SK-N-SH (cell line): ENCODE measurements around the gene FXYD7. TPM values are rescaled to one million over a fixed set of nuclear protein-coding genes. Genes with fewer than 3 reads are reported as not detected.

Experiments used
- CTCF ChIA-PET: fragments of 300-600, 350-600 bp; formaldehyde crosslinking; extraction: SDS; loops from one replicate; lab custom pipeline; 2021; lab: Yijun Ruan, JAX
- POLR2A ChIA-PET: fragments of 350-600 bp; sonication (Branson Sonifier 250); formaldehyde crosslinking; extraction: SDS; loops from one replicate; lab custom pipeline; 2020; ENCODE audit warnings: antibody characterized with exemption, inconsistent platforms; lab: Yijun Ruan, JAX
- DNase-seq: peaks from one replicate; pipeline ENCODE4 v3.0.0; 2012
- H2AFZ ChIP-seq: fragments of 200-600 bp; sonication (generic); 2 replicates; pipeline ENCODE4 v1.8.1; 2016; ENCODE audit warnings: antibody characterized with exemption, mild to moderate bottlenecking, low read depth
- H3F3A ChIP-seq: fragments of 200-600 bp; sonication (generic); replicated peaks from 2 replicates; pipeline ENCODE3; 2016; ENCODE audit warnings: antibody characterized with exemption, mild to moderate bottlenecking; ENCODE audit not compliant: insufficient read depth
- H3K27ac ChIP-seq, 2 experiments: fragments of 200-500 bp in 1 of 2; fragments of 200-600 bp in 1 of 2; sonication (Bioruptor generic) in 1 of 2; sonication (generic), shearing (Covaris generic) in 1 of 2; 2 replicates each; pipeline versions ENCODE4 v1.5.1 to v1.6.1; 2014 to 2016; ENCODE audit warnings: low read depth in 2 of 2, inconsistent platforms in 1 of 2, low read length in 1 of 2, mild to moderate bottlenecking in 1 of 2, mixed read lengths in 1 of 2
- H3K27me3 ChIP-seq: fragments of 200-600 bp; sonication (generic), shearing (Covaris generic); 2 replicates; pipeline ENCODE4 v1.6.1; 2016; ENCODE audit warnings: mixed run types; ENCODE audit not compliant: insufficient read depth
- H3K36me3 ChIP-seq, 2 experiments: fragments of 200-500 bp in 1 of 2; fragments of 200-600 bp in 1 of 2; sonication (Bioruptor generic) in 1 of 2; sonication (generic) in 1 of 2; replicated peaks in 1 of 2; 2 replicates each; pipeline versions ENCODE3 to v1.5.1; 2014 to 2016; ENCODE audit warnings: low read length in 1 of 2, mild to moderate bottlenecking in 1 of 2; ENCODE audit not compliant: insufficient read depth in 2 of 2, control insufficient read depth in 1 of 2
- H3K4me1 ChIP-seq, 2 experiments: fragments of 200-500 bp in 1 of 2; fragments of 200-600 bp in 1 of 2; sonication (Bioruptor generic) in 1 of 2; sonication (generic), shearing (Covaris generic) in 1 of 2; 2 replicates each; pipeline versions ENCODE4 v1.5.1 to v1.6.1; 2014 to 2016; ENCODE audit warnings: low read depth in 1 of 2, low read length in 1 of 2, mixed run types in 1 of 2; ENCODE audit not compliant: insufficient read depth in 2 of 2, control insufficient read depth in 1 of 2
- H3K4me2 ChIP-seq: fragments of 200-600 bp; sonication (generic), shearing (Covaris generic); 2 replicates; pipeline ENCODE4 v1.6.1; 2017; ENCODE audit warnings: mixed run types
- H3K4me3 ChIP-seq, 2 experiments: fragments of 200-500 bp in 1 of 2; fragments of 200-600 bp in 1 of 2; sonication (Bioruptor generic) in 1 of 2; sonication (generic), shearing (Covaris generic) in 1 of 2; 2 replicates each; pipeline versions ENCODE4 v1.5.1 to v1.8.1; 2014 to 2016; ENCODE audit warnings: low read depth in 2 of 2, inconsistent platforms in 1 of 2, low read length in 1 of 2, mild to moderate bottlenecking in 1 of 2, mixed read lengths in 1 of 2, moderate library complexity in 1 of 2
- H3K79me2 ChIP-seq: fragments of 200-600 bp; sonication (generic); 2 replicates; pipeline ENCODE4 v1.8.1; 2017; ENCODE audit warnings: mild to moderate bottlenecking; ENCODE audit not compliant: insufficient read depth
- H3K9ac ChIP-seq: fragments of 200-600 bp; sonication (generic); 2 replicates; pipeline ENCODE4 v1.6.1; 2017; ENCODE audit warnings: mixed run types
- H3K9me2 ChIP-seq: fragments of 200-600 bp; sonication (generic); 2 replicates; pipeline ENCODE4 v1.6.1; 2017; ENCODE audit warnings: mixed run types
- H3K9me3 ChIP-seq: fragments of 200-600 bp; sonication (generic); 2 replicates; pipeline ENCODE4 v1.6.1; 2017; ENCODE audit warnings: mixed run types, mild to moderate bottlenecking, moderate library complexity
- H4K20me1 ChIP-seq: fragments of 200-600 bp; sonication (generic); 2 replicates; pipeline ENCODE4 v1.6.1; 2017; ENCODE audit warnings: mild to moderate bottlenecking, mixed run types; ENCODE audit not compliant: insufficient read depth
- CHD2 ChIP-seq: fragments of 150-350 bp; IDR thresholded peaks from 2 replicates; pipeline ENCODE4 v1.6.1; 2018; ENCODE audit warnings: low read length; ENCODE audit not compliant: partially characterized antibody
- CTCF ChIP-seq: fragments of 200-600 bp; sonication (generic); IDR thresholded peaks from 2 replicates; pipeline ENCODE4 v1.6.1; 2017; ENCODE audit warnings: antibody characterized with exemption, mild to moderate bottlenecking, moderate library complexity
- ELF1 ChIP-seq: IDR thresholded peaks from 2 replicates; pipeline ENCODE4 v1.4.0; 2012
- EP300 ChIP-seq, 2 experiments: IDR thresholded peaks; 2 replicates each; pipeline versions ENCODE4 v1.4.0 to v1.6.1; 2012; ENCODE audit warnings: borderline replicate concordance in 1 of 2, low read depth in 1 of 2, low read length in 1 of 2
- EZH2phosphoT487 ChIP-seq: fragments of 200-600 bp; sonication (generic); IDR thresholded peaks from 2 replicates; pipeline ENCODE4 v1.6.1; 2017; ENCODE audit warnings: low read depth, mixed run types, mild to moderate bottlenecking, antibody characterized with exemption, moderate library complexity, borderline replicate concordance
- FOSL2 ChIP-seq: IDR thresholded peaks from 2 replicates; pipeline ENCODE4 v1.4.0; 2012; ENCODE audit warnings: low read depth, mild to moderate bottlenecking, moderate library complexity, borderline replicate concordance
- FOXJ3 ChIP-seq: sonication (generic); formaldehyde crosslinking; IDR thresholded peaks from 2 replicates; pipeline ENCODE4 v1.5.1; 2020; ENCODE audit warnings: mild to moderate bottlenecking, missing genetic modification reagents
- FOXM1 ChIP-seq: IDR thresholded peaks from 2 replicates; pipeline ENCODE4 v1.4.0; 2012; ENCODE audit warnings: low read depth, mild to moderate bottlenecking
- GATA2 ChIP-seq: sonication (generic); formaldehyde crosslinking; IDR thresholded peaks from 2 replicates; pipeline ENCODE4 v1.5.0; 2020; ENCODE audit warnings: mild to moderate bottlenecking, missing genetic modification reagents
- IRF3 ChIP-seq: fragments of 150-350 bp; IDR thresholded peaks from 2 replicates; pipeline ENCODE4 v1.6.1; 2016; ENCODE audit warnings: mild to moderate bottlenecking, low read depth, low read length
- JUND ChIP-seq: IDR thresholded peaks from 2 replicates; pipeline ENCODE4 v1.4.0; 2012
- MEF2A ChIP-seq: IDR thresholded peaks from 2 replicates; pipeline ENCODE4 v1.4.0; 2012; ENCODE audit warnings: low read depth, borderline replicate concordance
- MXI1 ChIP-seq: IDR thresholded peaks from 2 replicates; pipeline ENCODE4 v1.6.1; 2012; ENCODE audit warnings: mild to moderate bottlenecking, low read depth, low read length, improper control_type of control experiment
- RAD21 ChIP-seq: IDR thresholded peaks from 2 replicates; pipeline ENCODE4 v1.6.1; 2012; ENCODE audit warnings: mild to moderate bottlenecking, low read length
- RCOR1 ChIP-seq: fragments of 150-350 bp; IDR thresholded peaks from 2 replicates; pipeline ENCODE4 v1.6.1; 2017; ENCODE audit warnings: antibody characterized with exemption, low read length
- RFX5 ChIP-seq: IDR thresholded peaks from 2 replicates; pipeline ENCODE4 v1.6.1; 2012; ENCODE audit warnings: mild to moderate bottlenecking, improper control_type of control experiment, low read length
- SMC3 ChIP-seq: IDR thresholded peaks from 2 replicates; pipeline ENCODE4 v1.6.1; 2012; ENCODE audit warnings: low read depth, low read length, improper control_type of control experiment
- TAF1 ChIP-seq: IDR thresholded peaks from 2 replicates; pipeline ENCODE4 v1.6.1; 2012; ENCODE audit warnings: low read depth, mild to moderate bottlenecking, low read length, moderate library complexity, borderline replicate concordance
- USF2 ChIP-seq: fragments of 150-350 bp; IDR thresholded peaks from 2 replicates; pipeline ENCODE4 v1.6.1; 2017; ENCODE audit warnings: antibody characterized with exemption, low read length, low read depth, borderline replicate concordance
- WGBS: methylation state at CpG from one replicate; pipeline ENCODE4 v1.1.6; 2017; ENCODE audit warnings: low lambda C conversion rate; 5-methylcytosine and 5-hydroxymethylcytosine counted together
- polyA plus RNA-seq, 3 experiments: library from polyadenylated mRNA; depleted of rRNA; stranded (reverse); fragments of >200 nt; gene quantifications; 2 replicates each; pipeline ENCODE4 v1.2.3, GENCODE V29; 2012

The FXYD7 gene
- polyA plus RNA-seq, 1 of the 3 experiments (the other 2 are of a cell fraction) = 0.44 TPM

GRCh38 chr19:35181387-35181786 lies 38.3 kb downstream of the FXYD7 start:
- TF ChIP-seq GATA2 (no peak), TAF1 (no peak), FOSL2 (no peak), RCOR1 (no peak), CHD2 (no peak), EP300 (IDR thresholded peaks at IDR 0.05; ENCODE audit: borderline replicate concordance in 1 of 2, low read depth in 1 of 2, low read length in 1 of 2) (no peak), ELF1 (no peak), RFX5 (no peak), FOXJ3 (CRISPR knock-in tag) (no peak), JUND (no peak), CTCF (no peak), IRF3 (no peak), MXI1 (no peak), FOXM1 (no peak), RAD21 (no peak), MEF2A (no peak), USF2 (no peak), SMC3 (no peak), EZH2phosphoT487 (no peak)
- TF ChIP-seq, all 33 proteins: peak for 0
- Histone ChIP-seq H3K9me2 (no peaks in the 10 kb centered on the region), H3K79me2 (no peaks in the 10 kb centered on the region), H3K9ac (no peak overlapping the region), H3K27ac (no peak overlapping the region), H3K36me3 (no peaks in the 10 kb centered on the region), H2AFZ (no peak overlapping the region), H3K4me1 (no peaks in the 10 kb centered on the region), H3K27me3 (peaks cover 23% of the 10 kb centered on the region; the same call in 1 of the 2 replicates), H3F3A (no peaks in the 10 kb centered on the region), H3K4me2 (no peak overlapping the region), H4K20me1 (no peaks in the 10 kb centered on the region), H3K4me3 (no peak overlapping the region), H3K9me3 (peaks cover 3% of the 10 kb centered on the region; the same call in 1 of the 2 replicates)
- POLR2A ChIA-PET = no interaction called here
- DNase-seq = no peak
- CTCF ChIA-PET = interaction anchor here (1.0 to 1.2 kb wide), 2 partner anchors 27 to 46 kb away, joined by 3 read pairs; partner anchors contain the start of gene LGI4
- 16% methylated on average over 1 of the region's 1 CpG for WGBS
